GM21515 (cell line): ENCODE measurements around the gene EEF2K.

Experiments used
- ATAC-seq: cut with Tn5 transposase; IDR thresholded peaks from one replicate; pipeline ENCODE4 v1.9.1; 2021; ENCODE audit not compliant: unreplicated experiment

Gene EEF2K

GRCh38 chr16:22314661-22315626 is 108.9 kb downstream of the EEF2K start:
- no peak for ATAC-seq

GRCh38 chr16:22315979-22316378 is 109.9 kb downstream of the EEF2K start:
- ATAC-seq, result no peak

- no peak for ATAC-seq
Observed at GRCh38 chr16:22316411-22316811, 110.3 kb downstream of the EEF2K start.

- ATAC-seq, result no peak
Observed at GRCh38 chr16:22317001-22317530, 111.0 kb downstream of the EEF2K start.

- no peak for ATAC-seq
Observed at GRCh38 chr16:22317625-22318024, 111.5 kb downstream of the EEF2K start.

GRCh38 chr16:22318690-22319358 is 112.7 kb downstream of the EEF2K start:
- ATAC-seq, result no peak

- ATAC-seq, result no peak
Observed at GRCh38 chr16:22320572-22321339, 114.7 kb downstream of the EEF2K start.

GRCh38 chr16:22321340-22322001 is 115.4 kb downstream of the EEF2K start:
- ATAC-seq, result no peak

- no peak for ATAC-seq
Observed at GRCh38 chr16:22322021-22322471, 116.0 kb downstream of the EEF2K start.

- ATAC-seq, result no peak
Observed at GRCh38 chr16:22322741-22323140, 116.7 kb downstream of the EEF2K start.

- no peak for ATAC-seq
Observed at GRCh38 chr16:22323173-22323958, 117.3 kb downstream of the EEF2K start.

GRCh38 chr16:22323959-22324786 is 118.1 kb downstream of the EEF2K start:
- ATAC-seq, result no peak

GRCh38 chr16:22324787-22325597 is 118.9 kb downstream of the EEF2K start:
- ATAC-seq, result no peak

GRCh38 chr16:22325598-22326368 is 119.7 kb downstream of the EEF2K start:
- ATAC-seq, result no peak

- ATAC-seq, result no peak
Observed at GRCh38 chr16:22326369-22326652, 120.2 kb downstream of the EEF2K start.

- no peak for ATAC-seq
Observed at GRCh38 chr16:22326771-22327445, 120.8 kb downstream of the EEF2K start.

- ATAC-seq, result no peak
Observed at GRCh38 chr16:22327446-22327775, 121.3 kb downstream of the EEF2K start.
